Astrocyte (in vitro differentiated cells and primary cell): ENCODE measurements around the gene RARRES1. TPM values are rescaled to one million over a fixed set of nuclear protein-coding genes. Genes with fewer than 3 reads are reported as not detected.

Experiments
- DNase-seq: peaks from one replicate; pipeline ENCODE4 v3.0.0-alpha.2; 2010; ENCODE audit warnings: low read depth
- FAIRE-seq: peaks from 2 replicates; lab custom pipeline; 2011; peaks lifted over from hg19 to GRCh38; lab: Jason Lieb, UNC
- H2AFZ ChIP-seq: 2 replicates; pipeline ENCODE4 v1.6.0; 2012; ENCODE audit warnings: low read depth, low read length, inconsistent platforms
- H3K27ac ChIP-seq: 2 replicates; pipeline ENCODE4 v1.5.1; 2011; ENCODE audit warnings: low read depth, low read length, inconsistent platforms
- H3K27me3 ChIP-seq: 2 replicates; pipeline ENCODE4 v1.6.0; 2011; ENCODE audit warnings: low read length, inconsistent platforms; ENCODE audit not compliant: insufficient read depth
- H3K36me3 ChIP-seq: 2 replicates; pipeline ENCODE4 v1.5.1; 2011; ENCODE audit warnings: low read length, inconsistent platforms; ENCODE audit not compliant: insufficient read depth
- H3K4me1 ChIP-seq: 2 replicates; pipeline ENCODE4 v1.5.1; 2011; ENCODE audit warnings: low read length, inconsistent platforms; ENCODE audit not compliant: insufficient read depth
- H3K4me2 ChIP-seq: 2 replicates; pipeline ENCODE4 v1.6.0; 2012; ENCODE audit warnings: low read length, inconsistent platforms
- H3K4me3 ChIP-seq: 2 replicates; pipeline ENCODE4 v1.5.1; 2011; ENCODE audit warnings: low read depth, mild to moderate bottlenecking, low read length, inconsistent platforms; ENCODE audit not compliant: insufficient read depth
- H3K79me2 ChIP-seq: 2 replicates; pipeline ENCODE4 v1.6.0; 2012; ENCODE audit warnings: mild to moderate bottlenecking, low read length, inconsistent platforms; ENCODE audit not compliant: insufficient read depth
- H3K9ac ChIP-seq: 2 replicates; pipeline ENCODE4 v1.6.0; 2012; ENCODE audit warnings: mild to moderate bottlenecking, low read length, inconsistent platforms
- H3K9me3 ChIP-seq: 2 replicates; pipeline ENCODE4 v1.5.1; 2012; ENCODE audit warnings: low read depth, mild to moderate bottlenecking, low read length, inconsistent platforms; ENCODE audit not compliant: insufficient read depth
- H4K20me1 ChIP-seq: 2 replicates; pipeline ENCODE4 v1.6.0; 2012; ENCODE audit warnings: low read length, inconsistent platforms; ENCODE audit not compliant: insufficient read depth
- H3K27ac Mint-ChIP-seq: one replicate; pipeline ENCODE4 v1.8.0; 2021; ENCODE audit warnings: mild to moderate bottlenecking, mixed read lengths; ENCODE audit not compliant: unreplicated experiment
- H3K27me3 Mint-ChIP-seq: one replicate; pipeline ENCODE4 v1.8.0; 2021; ENCODE audit warnings: low read depth, mixed read lengths; ENCODE audit not compliant: unreplicated experiment
- H3K36me3 Mint-ChIP-seq: one replicate; pipeline ENCODE4 v1.8.0; 2021; ENCODE audit warnings: low read depth, mixed read lengths; ENCODE audit not compliant: unreplicated experiment
- H3K4me1 Mint-ChIP-seq: one replicate; pipeline ENCODE4 v1.8.0; 2021; ENCODE audit warnings: low read depth, mixed read lengths; ENCODE audit not compliant: unreplicated experiment
- H3K4me3 Mint-ChIP-seq: one replicate; pipeline ENCODE4 v1.8.0; 2021; ENCODE audit warnings: mild to moderate bottlenecking, moderate library complexity, mixed read lengths; ENCODE audit not compliant: unreplicated experiment
- H3K9me3 Mint-ChIP-seq: one replicate; pipeline ENCODE4 v1.8.0; 2021; ENCODE audit warnings: mild to moderate bottlenecking, mixed read lengths; ENCODE audit not compliant: unreplicated experiment
- EZH2 ChIP-seq: IDR thresholded peaks from 2 replicates; pipeline ENCODE4 v1.6.1; 2012; ENCODE audit warnings: mild to moderate bottlenecking, low read length, inconsistent platforms; ENCODE audit not compliant: insufficient read depth
- total RNA-seq: library from RNA; stranded (reverse); gene quantifications from 2 replicates; pipeline ENCODE4 v1.2.1, GENCODE V29; 2021
- TF ChIP-seq, protein P1 (sequence below): IDR thresholded peaks from 2 replicates; pipeline ENCODE4 v1.5.1; 2011; ENCODE audit warnings: low read depth, mild to moderate bottlenecking, inconsistent platforms, low read length, moderate library complexity; ENCODE audit not compliant: insufficient read depth

Gene RARRES1
- total RNA-seq, 1 donor from 2014 or later: 1.2 TPM

DNA sequence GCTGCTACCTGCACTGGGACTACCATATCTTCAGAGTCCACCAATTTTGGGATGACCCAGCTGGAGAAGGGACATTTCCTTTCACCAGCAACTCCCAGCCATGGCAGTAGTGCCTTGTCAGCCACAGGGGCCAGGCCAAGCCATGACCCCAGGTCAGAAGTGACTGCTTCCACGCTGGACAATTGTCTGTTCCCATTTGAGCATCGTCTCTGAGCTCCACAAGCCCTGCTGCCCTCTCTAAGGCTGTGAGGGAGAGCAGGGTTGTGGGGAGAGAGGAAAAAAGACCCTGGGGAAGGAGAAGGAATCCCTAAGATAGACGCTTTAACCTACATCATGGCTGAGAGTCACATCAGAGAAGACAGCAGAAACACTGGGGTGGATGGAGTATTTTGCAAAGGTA, 7.4 kb upstream of the RARRES1 start:
- Mint-ChIP-seq H3K27ac (no peak overlapping the region), H3K27me3 (peaks cover 10% of the 10 kb centered on the region), H3K9me3 (peaks cover 10% of the 10 kb centered on the region), H3K4me3 (no peak overlapping the region), H3K36me3 (peaks cover 10% of the 10 kb centered on the region), H3K4me1 (peaks cover 5% of the 10 kb centered on the region)
- Histone ChIP-seq H3K79me2 (no peaks in the 10 kb centered on the region), H3K27ac (no peak overlapping the region), H4K20me1 (no peaks in the 10 kb centered on the region), H3K9ac (no peak overlapping the region), H3K27me3 (no peaks in the 10 kb centered on the region), H3K9me3 (peaks cover 4% of the 10 kb centered on the region), H3K4me2 (no peak overlapping the region), H3K36me3 (peaks cover 5% of the 10 kb centered on the region), H2AFZ (no peak overlapping the region), H3K4me3 (no peak overlapping the region), H3K4me1 (no peaks in the 10 kb centered on the region)
- DNase-seq (no peak), FAIRE-seq (no peak)
- TF ChIP-seq, protein P1, sequence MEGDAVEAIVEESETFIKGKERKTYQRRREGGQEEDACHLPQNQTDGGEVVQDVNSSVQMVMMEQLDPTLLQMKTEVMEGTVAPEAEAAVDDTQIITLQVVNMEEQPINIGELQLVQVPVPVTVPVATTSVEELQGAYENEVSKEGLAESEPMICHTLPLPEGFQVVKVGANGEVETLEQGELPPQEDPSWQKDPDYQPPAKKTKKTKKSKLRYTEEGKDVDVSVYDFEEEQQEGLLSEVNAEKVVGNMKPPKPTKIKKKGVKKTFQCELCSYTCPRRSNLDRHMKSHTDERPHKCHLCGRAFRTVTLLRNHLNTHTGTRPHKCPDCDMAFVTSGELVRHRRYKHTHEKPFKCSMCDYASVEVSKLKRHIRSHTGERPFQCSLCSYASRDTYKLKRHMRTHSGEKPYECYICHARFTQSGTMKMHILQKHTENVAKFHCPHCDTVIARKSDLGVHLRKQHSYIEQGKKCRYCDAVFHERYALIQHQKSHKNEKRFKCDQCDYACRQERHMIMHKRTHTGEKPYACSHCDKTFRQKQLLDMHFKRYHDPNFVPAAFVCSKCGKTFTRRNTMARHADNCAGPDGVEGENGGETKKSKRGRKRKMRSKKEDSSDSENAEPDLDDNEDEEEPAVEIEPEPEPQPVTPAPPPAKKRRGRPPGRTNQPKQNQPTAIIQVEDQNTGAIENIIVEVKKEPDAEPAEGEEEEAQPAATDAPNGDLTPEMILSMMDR: no peak
- no peak for TF ChIP-seq EZH2

DNA sequence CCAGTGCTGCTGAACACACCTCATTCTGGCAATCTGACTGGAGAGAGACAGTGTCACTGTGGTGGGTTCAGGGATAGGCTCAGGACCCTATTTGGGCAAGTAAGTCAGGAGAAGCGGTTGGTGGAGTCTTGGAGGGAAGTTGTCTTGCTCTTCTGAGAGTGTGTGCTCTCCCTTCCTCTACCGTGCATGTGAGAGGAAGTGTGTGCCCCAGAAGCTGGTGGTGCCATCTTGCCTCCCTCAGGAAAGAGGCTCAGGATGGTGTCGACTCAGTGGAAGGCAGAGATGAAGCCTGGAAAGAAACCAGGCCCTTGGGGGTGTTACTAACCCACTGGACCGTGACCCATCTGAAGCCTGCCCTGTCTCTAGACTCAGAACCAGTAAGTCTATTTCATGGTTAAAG, 6.8 kb upstream of the RARRES1 start:
- Histone ChIP-seq H3K79me2 (no peaks in the 10 kb centered on the region), H4K20me1 (no peaks in the 10 kb centered on the region), H3K27ac (no peak overlapping the region), H3K4me3 (no peak overlapping the region), H3K36me3 (peaks cover 5% of the 10 kb centered on the region), H3K9me3 (peaks cover 4% of the 10 kb centered on the region), H3K4me1 (no peaks in the 10 kb centered on the region), H3K9ac (no peak overlapping the region), H2AFZ (no peak overlapping the region), H3K4me2 (no peak overlapping the region), H3K27me3 (no peaks in the 10 kb centered on the region)
- Mint-ChIP-seq H3K9me3 (peaks cover 10% of the 10 kb centered on the region), H3K4me1 (peaks cover 5% of the 10 kb centered on the region), H3K4me3 (no peak overlapping the region), H3K27me3 (peaks cover 10% of the 10 kb centered on the region), H3K27ac (no peak overlapping the region), H3K36me3 (peaks cover 11% of the 10 kb centered on the region)
- DNase-seq: no peak
- TF ChIP-seq, protein P1: no peak
- no peak for TF ChIP-seq EZH2
- no peak for FAIRE-seq

DNA sequence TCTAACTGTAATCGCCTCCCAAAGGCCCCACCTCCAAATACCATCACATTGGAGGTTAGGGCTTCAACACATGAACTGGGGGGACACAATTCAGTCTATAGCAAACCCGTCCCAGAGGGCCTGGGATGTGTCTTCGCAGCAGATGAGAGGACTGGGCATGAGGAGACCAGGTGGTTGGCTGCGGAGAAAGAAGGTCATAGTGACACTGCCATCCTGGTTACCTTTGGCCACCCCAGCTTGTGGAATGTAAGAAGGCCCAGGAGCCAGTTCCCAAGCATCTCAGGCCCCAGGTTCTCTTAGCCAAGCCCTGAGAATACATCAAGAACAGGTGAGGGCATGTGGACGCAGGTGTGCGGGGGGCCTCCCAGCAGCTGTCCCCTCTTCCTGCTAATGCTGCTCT, 6.4 kb upstream of the RARRES1 start:
- no peak for FAIRE-seq
- no peak overlapping the region for H3K4me2 ChIP-seq
- TF ChIP-seq, protein P1: no peak
- no peak for TF ChIP-seq EZH2

More for the DNA sequence above, 6.4 kb upstream of the RARRES1 start:
- H3K36me3 ChIP-seq: peaks cover 5% of the 10 kb centered on the region
- H3K4me1 Mint-ChIP-seq: peaks cover 3% of the 10 kb centered on the region
- no peaks in the 10 kb centered on the region for H3K27me3 ChIP-seq
- H3K9me3 ChIP-seq: peaks cover 4% of the 10 kb centered on the region
- H3K79me2 ChIP-seq: no peaks in the 10 kb centered on the region
- H4K20me1 ChIP-seq: no peaks in the 10 kb centered on the region
- DNase-seq: no peak
- no peak overlapping the region for H3K27ac Mint-ChIP-seq
- peaks cover 12% of the 10 kb centered on the region for H3K27me3 Mint-ChIP-seq
- no peak overlapping the region for H3K4me3 Mint-ChIP-seq
- H3K9me3 Mint-ChIP-seq: peaks cover 10% of the 10 kb centered on the region
- H3K4me3 ChIP-seq: no peak overlapping the region
- H3K9ac ChIP-seq: no peak overlapping the region
- no peak overlapping the region for H2AFZ ChIP-seq
- H3K36me3 Mint-ChIP-seq: peaks cover 11% of the 10 kb centered on the region
- H3K4me1 ChIP-seq: no peaks in the 10 kb centered on the region
- H3K27ac ChIP-seq: no peak overlapping the region
